HG03064 (cell line): ENCODE results near the gene SLC24A3.

Source experiments
- ATAC-seq: cut with Tn5 transposase; IDR thresholded peaks from one replicate; pipeline ENCODE4 v1.9.1; 2021; ENCODE audit warnings: low read depth; ENCODE audit not compliant: unreplicated experiment

Gene SLC24A3

DNA sequence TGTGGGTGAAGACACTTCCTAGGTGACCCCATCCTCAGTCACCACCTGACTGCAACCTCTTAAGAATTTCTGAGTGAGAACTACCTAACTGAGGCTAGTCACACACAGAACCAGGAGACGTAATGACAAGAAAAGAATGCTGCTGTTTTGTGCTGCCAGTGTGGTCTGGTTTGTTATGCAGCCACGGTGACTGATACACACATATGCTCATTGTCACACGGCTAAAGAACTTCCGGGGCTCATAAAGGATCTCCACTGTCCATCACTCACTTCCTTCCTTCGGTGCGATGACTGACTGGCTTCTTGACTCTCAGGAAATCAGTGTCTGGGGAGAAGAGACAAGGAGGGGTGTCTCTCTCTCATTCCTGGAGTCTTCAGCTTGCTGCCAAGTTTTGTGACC, 88.0 kb downstream of the SLC24A3 start:
- no peak for ATAC-seq

DNA sequence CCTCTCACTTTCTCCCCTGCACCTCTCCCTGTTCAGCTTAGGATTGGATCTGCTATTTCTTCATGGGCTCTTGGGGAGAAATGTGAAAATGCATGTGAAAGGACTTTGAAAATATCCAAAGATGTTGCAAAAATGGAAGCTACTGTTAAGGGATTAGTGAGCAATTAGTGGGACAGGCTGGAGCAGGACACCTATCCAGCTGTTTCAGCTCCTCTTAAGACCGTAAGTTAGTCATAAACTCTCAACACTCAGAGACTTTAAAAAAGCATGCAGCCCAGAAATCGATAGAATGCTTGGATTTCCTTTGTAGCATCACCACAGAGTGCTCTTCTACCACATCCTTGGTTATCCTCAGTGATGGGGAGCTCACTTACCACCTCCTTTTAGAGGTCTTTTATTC, 88.7 kb downstream of the SLC24A3 start:
- no peak for ATAC-seq

DNA sequence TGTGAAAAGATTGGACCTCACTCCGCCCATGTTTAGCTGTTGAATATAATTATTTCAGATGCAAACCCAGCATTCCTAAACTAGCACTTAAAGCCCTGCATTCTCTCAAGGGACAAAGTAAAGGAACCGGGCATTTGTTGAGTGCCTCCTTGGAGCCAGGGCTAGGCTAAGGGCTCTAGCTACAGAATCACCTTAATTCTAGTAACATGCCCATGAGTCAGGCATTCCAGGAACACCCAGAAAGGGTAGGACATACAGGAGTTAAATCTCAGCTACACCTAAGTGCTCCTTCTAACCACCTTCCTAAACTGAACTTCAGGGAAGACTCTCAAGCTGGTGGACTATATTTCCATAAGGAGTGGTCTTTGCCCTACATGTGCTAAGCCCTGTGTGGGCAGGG, 89.4 kb downstream of the SLC24A3 start:
- no peak for ATAC-seq

DNA sequence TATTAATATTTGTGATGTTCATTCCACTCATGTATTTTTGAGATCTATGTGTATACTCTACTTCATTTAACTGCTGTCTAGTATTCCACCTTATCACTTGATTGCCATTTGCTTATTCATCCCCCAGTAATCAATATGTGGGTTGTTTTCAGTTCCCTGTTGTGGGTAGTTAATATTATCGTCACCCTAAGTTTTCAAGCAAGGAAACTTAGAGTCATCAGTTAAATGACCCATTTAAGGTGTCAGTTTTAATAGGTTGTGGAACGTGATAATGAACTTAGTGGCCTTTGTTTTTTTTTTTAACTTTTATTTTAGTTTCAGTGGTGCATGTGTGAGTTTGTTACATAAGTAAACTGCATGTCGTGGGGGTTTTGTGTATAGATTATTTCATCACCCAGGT, 90.3 kb downstream of the SLC24A3 start:
- no peak for ATAC-seq

DNA sequence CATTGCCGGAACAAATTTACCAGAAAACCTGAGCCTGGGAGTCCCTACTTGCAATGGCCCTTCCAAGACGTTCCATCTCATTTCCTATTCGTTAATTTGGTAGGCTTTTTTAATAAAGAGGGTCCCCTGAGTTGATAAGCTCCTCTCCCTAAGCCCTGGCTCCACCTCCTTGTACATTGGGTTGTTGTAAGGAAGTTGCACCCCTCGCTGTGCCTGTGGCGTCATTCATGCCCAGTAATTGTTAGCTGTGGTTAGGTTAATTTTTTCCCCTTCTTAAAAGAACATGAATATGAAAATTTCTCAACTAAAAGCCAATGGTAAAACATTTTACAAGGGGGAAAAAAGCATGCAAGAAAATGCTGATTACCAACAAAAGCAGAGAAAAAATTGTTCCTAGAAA, 91.9 kb downstream of the SLC24A3 start:
- ATAC-seq, result no peak

DNA sequence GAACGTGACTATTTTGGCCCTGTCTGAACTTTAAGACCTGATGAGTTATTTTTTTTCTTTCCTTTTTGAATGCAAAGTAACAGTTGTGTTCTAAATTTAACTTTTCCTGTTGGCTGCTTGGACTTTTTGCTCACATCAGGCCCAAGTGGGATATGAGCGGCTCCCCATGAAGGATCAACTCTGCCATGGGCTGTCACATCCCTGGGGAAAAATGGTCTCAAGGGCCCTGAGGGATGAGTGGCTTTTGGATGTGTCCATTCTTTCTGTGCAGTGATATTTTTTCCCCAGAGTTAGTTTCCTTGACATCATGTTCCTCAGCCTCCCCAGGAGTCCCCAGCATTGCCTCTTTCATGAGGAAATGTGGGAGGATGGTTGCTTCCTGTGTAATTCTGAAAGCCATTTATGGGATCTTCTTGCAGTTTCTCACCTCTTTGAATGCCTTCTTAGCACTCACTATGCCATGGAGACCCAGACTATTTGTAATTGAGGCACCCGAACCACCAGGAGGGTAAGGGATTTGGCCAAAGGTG, 92.5 kb downstream of the SLC24A3 start:
- ATAC-seq, result no peak

DNA sequence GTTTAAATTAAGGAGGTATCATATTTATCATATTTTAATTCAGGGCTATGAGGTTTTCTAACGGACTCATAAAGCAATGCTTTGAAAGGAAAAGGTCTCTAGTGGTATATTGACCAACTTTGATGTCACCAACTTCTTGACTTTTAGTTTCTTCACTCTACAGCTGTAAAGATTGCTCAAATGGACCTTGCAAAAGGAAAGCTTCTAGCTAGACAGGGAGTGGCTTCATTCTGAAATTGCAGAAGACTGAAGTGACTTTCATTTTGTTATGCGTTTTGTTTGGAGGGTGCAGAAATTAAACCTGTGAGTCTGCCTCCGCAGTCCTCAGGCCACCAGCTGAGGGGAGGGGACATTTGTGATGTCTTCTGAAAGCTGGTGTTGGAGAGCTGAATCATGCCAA, 95.7 kb downstream of the SLC24A3 start:
- ATAC-seq, result no peak

DNA sequence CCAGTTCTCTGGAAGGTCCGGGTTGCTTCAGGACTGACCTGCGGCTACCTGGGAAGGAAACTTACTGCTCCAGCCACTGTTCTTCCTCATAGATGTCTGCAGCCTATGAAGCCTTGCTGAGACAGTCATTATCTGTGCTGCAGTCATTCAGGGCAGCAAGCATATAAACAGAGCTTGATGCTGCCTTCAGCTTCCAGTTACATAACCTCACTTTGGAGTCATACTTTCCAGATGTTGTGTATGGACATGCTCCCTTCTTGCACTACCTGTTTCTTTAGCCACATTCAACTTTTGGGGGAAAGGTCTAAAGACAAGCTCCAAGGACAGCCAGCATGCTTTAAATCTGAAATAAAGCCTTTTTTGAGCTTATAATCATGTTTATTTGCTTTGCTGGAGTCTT, 98.1 kb downstream of the SLC24A3 start:
- no peak for ATAC-seq

DNA sequence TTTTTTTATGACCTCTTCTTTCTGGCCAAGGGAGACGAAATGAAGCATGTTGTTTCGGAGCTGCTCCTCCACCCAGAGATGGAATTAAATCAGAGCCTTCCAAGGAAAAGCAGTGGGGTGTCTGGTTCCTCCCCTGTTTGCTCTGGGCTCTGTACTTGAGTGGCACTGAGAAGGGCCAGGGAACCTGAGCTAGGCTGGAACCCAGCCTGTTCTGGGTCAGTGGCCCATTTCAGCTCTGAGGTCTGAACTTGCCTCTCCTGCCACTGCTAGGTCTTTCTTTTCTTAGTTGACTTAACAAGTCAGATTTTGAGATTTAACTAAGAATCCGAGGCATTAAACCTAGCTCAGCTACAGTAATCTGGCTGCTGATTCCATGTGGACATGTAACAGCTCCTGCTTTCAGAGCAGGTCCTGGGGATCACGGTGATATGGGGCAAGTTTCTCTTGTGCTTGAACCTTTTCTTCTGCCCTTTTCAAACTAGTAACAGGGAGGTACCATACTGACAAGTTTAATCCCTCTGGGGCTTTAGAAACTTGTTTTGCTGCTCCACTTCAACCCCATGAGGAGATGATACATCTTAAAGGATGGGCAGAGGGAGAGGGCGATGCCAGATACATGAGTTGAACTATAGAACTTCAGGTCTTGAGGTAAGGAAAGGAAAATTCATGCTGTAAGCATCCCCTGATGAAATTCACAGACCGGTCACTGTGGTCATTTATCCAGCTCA, 101.1 kb downstream of the SLC24A3 start:
- ATAC-seq, result no peak

DNA sequence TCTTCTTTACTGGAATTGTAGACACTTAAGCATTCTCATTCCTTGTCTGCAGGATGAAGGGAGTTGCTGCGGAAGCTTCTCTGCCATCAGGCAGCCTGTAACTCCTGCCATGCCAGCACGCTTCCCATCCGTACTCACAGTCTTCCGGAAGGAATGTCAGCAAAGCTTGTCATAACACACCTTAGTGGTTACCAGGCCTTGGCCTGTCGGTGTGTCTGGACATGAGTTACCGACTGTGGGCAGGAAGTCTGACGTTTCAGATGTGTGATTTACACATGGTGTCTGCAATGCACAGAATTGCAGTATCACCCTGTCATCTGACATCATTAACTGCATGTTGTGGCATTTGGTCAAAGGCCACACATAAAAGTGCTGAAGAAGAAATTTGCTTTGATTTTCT, 102.2 kb downstream of the SLC24A3 start:
- ATAC-seq, result no peak

DNA sequence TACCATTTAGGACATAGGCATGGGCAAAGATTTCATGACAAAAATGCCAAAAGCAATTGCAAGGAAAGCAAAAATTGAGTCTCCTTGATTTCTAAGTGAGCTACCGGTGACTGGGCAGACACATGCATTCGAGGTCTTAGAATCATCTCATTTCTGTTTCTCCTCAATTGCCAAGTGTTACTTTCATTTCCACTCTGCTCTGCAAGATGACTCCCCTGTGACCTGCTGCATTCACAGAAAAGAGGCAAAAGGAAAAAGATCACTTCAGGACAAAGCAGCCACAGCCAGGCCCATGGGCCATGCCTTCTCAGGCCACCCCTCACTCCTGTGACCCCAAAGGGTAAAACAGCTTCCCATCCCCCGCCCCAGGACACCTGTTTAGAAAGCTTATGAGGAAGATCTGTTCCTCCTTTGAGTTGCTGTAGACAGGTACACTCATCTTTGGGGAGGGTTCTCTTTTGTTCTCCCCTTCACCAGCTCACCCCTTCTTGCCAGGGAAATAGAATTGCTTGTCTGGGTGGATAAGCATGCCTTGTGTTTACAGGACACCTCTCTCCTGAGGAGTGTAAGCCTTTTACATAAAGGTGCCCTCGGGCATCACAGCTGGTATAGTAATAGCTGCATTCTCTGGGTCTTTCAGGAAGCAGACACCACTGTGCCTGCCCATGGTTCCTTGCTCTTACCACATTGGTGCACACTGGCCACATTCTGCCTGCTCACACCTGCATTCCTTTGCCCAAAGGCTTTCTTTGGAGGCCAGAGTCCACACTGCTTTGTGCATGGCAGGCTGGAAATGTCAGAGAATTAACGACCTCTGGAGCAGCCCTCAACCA, 105.0 kb downstream of the SLC24A3 start:
- ATAC-seq, result no peak

DNA sequence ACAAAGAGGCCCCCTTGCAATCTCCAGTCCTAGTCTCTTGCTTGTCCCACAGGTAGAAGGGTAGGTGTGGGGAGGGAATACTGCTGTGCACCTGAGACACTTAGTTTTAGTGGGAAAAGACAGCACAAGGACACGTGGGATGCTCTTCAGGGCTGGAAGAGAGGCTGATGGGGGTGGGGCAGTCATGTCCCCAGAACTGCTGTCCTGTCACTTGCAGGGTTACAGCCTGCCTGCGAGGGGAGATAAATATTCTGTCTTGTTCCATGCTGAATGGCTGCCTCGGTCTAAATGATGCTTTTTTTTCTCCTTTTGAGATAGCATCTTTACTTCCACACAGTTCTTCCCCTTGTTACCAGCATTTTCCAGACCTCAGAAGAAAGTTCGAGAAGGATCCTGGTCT, 106.2 kb downstream of the SLC24A3 start:
- ATAC-seq, result no peak

DNA sequence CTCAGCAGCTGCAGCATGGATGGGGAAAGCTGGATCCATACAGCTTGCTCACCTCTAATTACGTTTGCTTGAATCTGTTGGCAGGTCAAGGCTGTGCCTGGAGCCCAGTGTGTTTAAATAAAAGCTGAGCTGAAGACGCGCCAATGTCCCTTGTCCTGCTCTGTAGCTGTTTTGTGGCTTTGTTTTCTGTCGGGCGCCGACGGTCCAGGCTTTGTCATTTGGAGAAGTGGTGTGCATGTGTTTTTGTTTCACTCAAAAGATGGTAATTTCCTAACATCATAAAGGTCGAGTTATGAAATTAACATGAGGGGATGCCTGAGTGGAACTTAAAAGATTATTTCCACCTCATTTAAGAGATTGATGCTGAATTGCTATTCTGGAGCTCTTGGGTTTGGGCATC, 107.6 kb downstream of the SLC24A3 start:
- ATAC-seq, result no peak

DNA sequence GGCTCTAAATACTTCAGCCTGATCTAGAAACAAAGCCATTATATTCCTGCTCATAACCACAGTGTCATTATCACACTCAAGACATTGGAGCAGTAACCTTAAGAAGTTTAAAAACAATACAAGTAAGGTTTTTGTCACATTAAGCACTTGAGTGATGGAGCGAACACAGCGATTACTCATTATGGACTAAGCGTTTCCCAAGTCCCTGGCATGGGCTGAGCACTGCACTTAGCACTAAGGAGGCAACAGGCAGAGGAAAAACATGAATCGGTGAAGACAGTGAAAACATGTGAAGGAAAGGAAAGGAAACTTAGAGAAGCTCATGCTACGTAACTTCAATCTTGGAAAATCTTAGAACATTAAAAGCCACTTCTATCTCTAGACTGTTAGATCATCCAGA, 108.7 kb downstream of the SLC24A3 start:
- no peak for ATAC-seq

DNA sequence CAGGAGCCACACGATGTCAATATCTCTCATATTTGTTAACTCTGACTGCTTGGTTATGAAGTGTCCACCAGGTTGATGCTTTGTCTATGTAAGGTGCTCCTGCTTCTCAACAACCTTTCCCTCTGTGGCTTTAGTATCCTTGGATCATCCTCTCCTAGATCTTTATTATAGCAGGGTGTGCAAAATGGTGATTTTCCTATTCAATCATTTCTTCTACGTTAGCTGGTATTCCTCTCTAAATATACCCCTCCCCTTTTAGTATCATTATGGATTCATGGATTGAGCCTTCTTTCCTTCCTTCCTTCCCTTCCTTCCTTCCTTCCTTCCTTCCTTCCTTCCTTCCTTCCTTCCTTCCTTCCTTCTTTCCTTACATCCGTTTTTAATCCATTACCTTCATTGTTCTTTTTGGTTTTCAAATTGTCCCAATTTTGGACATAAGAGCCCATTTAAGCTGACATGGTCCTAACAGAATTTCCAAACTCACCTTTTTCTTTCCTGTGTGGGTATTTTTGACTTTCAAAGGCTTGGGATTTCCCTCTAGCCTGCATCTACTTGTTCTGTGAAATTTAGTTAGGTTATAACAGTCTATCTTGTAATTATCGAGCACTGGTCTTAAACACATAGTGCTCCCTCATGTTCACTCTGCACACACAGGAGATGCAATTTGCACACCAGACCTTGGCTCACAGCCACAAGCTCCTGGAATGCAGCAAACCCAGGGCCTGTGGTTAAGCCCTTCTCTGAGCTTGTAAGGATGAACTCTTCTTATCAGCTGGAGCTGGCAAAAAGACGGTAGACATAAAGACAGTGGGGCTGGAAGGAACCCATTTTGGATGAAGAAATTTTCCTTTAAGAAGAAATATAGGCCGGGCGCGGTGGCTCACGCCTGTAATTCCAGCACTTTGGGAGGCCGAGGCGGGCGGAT, 109.9 kb downstream of the SLC24A3 start:
- no peak for ATAC-seq

DNA sequence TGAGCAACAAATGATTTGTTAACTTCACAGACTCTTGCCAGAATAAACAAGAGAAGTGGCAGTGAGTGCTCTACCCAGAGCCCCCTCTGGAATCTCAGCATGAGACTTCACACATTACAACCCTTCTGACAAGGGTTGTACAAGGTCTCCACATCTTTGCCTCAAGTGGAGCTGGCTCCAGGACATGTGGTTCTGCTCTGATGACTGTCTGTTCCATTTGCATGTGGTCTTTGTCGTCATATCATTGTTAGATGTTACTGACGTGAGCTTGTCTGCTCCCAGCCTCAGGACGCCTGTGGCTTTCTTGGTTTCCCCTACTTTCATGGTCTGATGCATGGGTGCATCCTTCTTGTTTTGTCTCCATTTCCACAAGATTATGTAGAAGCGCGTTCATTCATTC, 115.0 kb downstream of the SLC24A3 start:
- no peak for ATAC-seq

DNA sequence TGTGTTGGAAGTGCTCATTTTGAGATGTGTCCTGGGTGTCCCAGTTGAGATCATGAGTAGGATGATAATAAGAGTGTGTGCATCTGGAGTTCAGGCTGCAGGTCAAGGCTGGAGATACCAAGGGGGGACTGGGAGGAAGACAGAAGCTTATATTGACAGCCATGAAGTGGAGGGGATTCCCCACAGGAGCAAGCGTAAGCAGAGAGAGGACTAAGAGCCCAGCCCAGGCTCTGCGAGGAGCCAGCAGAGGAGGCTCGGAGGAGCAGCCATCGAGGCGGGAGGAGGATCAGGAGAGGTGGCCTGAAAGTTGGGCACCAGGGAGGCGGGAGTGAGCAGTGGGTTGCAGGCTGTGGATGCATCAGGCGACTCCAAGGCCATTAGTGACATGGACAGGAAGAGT, 116.2 kb downstream of the SLC24A3 start:
- no peak for ATAC-seq

DNA sequence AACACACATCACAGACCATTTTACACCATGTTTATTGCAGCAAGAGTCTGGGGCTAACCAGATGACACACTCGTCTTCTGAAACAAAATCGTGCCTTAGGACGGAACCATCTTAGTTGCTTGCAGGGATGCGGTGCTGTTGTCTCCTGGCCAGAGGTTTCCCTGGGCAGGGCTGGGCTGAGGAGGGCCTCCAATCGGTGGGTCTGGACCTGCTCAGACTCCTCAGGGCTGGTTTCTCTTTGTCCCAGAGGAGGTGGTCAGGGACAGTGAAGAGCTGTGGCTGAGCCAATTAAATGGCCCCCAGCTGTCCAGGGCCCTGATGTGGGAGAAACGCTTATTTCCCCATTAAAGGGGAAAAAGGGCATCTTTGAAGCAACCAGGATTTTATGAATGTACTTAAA, 117.6 kb downstream of the SLC24A3 start:
- ATAC-seq, result no peak

DNA sequence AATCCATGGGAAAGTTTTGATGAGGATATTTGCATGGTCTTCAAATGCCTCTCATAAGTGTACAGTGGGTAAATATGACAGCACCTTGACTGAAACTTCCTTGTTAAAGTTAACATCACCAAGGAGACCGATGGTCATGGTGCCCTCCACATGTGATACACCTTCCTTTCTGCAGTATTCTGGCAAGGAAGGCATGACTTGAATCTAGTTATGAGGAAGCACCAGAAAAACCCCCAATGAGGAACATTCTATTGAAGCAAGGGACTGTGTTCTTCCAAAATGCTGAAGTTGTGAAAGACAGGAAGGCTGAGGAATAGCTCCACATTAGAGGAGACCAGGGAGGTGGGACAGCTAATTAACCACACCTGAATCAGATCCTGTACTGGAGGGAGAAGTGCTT, 118.3 kb downstream of the SLC24A3 start:
- ATAC-seq, result no peak

DNA sequence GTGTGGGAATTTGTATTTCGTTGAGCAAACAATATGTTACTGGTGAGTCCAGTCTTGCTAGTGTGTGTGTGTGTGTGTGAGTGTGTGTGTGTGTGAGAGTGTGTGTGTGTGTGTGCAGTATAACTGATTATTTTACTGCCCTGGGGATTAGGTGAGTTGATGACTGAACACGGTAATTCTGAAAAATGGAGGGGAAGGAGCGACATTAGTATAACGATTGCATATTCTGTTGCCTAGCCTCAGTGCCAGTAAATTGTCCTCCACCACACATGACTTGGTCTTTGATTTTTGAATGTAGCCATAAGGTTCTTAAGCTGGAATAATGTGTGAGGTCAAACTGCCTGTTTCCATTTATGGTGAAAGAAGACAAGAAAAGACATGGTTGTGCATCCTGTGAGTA, 121.1 kb downstream of the SLC24A3 start:
- no peak for ATAC-seq

DNA sequence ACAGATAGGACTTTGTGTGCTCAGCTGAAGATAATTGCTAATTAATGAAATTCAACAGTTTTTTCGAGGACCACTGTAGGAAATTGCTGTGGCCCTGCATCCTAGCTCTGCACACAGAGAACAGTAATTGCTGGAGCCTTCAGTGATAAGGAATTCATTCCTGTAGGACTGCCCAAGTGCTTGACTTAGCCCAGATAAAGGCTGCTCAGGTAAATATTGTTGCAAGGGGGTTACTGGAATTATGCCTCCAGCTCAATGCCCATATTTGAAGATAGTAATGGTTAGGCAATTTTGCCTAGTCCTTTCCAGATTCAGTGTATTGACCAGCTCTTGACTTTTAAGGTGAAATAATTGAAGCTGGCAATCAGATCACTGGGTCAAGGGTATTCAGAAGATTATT, 122.9 kb downstream of the SLC24A3 start:
- ATAC-seq, result no peak
